Calu3 (cell line): ENCODE measurements around the gene SFXN4. TPM values are rescaled to one million over a fixed set of nuclear protein-coding genes. Genes with fewer than 3 reads are reported as not detected.

ENCODE experiments used
- Bru-seq: library from RNA; stranded (reverse); fragments of 400-500 nt; gene quantifications from one replicate; lab custom pipeline; 2021; lab: Mats Ljungman, UMichigan
- BruChase-seq, 2 experiments: library from RNA; stranded (reverse); fragments of 400-500 nt; gene quantifications; one replicate each; lab custom pipeline; 2021; lab: Mats Ljungman, UMichigan
- BruUV-seq: library from RNA; stranded (reverse); fragments of 400-500 nt; replicated peaks from 2 replicates; lab custom pipeline; 2021; lab: Mats Ljungman, UMichigan
- CTCF ChIA-PET: fragments of 300-600 bp; sonication (Branson Sonifier 250); formaldehyde crosslinking; loops from one replicate; lab custom pipeline; 2022; ENCODE audit warnings: antibody characterized with exemption; lab: Charles Lee
- DNase-seq: peaks from one replicate; pipeline ENCODE4 v3.0.0; 2022
- H3K27ac Mint-ChIP-seq: one replicate; pipeline ENCODE4 v1.8.0; 2022; ENCODE audit warnings: mixed read lengths; ENCODE audit not compliant: unreplicated experiment
- H3K27me3 Mint-ChIP-seq: one replicate; pipeline ENCODE4 v1.8.0; 2022; ENCODE audit warnings: mixed read lengths; ENCODE audit not compliant: unreplicated experiment
- H3K36me3 Mint-ChIP-seq: one replicate; pipeline ENCODE4 v1.8.0; 2022; ENCODE audit warnings: mild to moderate bottlenecking, moderate library complexity, mixed read lengths; ENCODE audit not compliant: insufficient read depth, unreplicated experiment
- H3K4me1 Mint-ChIP-seq: one replicate; pipeline ENCODE4 v1.8.0; 2022; ENCODE audit warnings: mild to moderate bottlenecking, low read depth, mixed read lengths; ENCODE audit not compliant: unreplicated experiment
- H3K4me3 Mint-ChIP-seq: one replicate; pipeline ENCODE4 v1.8.0; 2022; ENCODE audit warnings: mild to moderate bottlenecking, low read depth, moderate library complexity, mixed read lengths; ENCODE audit not compliant: unreplicated experiment
- H3K9me3 Mint-ChIP-seq: one replicate; pipeline ENCODE4 v1.8.0; 2022; ENCODE audit warnings: low read depth, mixed read lengths; ENCODE audit not compliant: unreplicated experiment
- intact Hi-C: fragments of 100-400 bp; cut with micrococcal nuclease; formaldehyde crosslinking; loops from one replicate; pipeline ENCODE4 v1.10.0; 2022; ENCODE audit not compliant: unreplicated experiment
- long read RNA-seq: library from polyadenylated mRNA; stranded (forward); transcript quantifications from one replicate; pipeline ENCODE4 v2.0.0, GENCODE V29; 2022
- total RNA-seq: library from RNA; stranded (reverse); gene quantifications from 2 replicates; pipeline ENCODE4 v1.2.3, GENCODE V29; 2022
- TF ChIP-seq, protein P1 (sequence below): fragments of 200-600 bp; IDR thresholded peaks from one replicate; pipeline ENCODE4 v1.8.0; 2022; ENCODE audit warnings: antibody characterized with exemption; ENCODE audit not compliant: unreplicated experiment

Gene SFXN4, protein sequence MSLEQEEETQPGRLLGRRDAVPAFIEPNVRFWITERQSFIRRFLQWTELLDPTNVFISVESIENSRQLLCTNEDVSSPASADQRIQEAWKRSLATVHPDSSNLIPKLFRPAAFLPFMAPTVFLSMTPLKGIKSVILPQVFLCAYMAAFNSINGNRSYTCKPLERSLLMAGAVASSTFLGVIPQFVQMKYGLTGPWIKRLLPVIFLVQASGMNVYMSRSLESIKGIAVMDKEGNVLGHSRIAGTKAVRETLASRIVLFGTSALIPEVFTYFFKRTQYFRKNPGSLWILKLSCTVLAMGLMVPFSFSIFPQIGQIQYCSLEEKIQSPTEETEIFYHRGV
- total RNA-seq (19.9 and 23.4 TPM in 2 replicates), Bru-seq, nascent RNA (percentile 60 among the genes with signal in this experiment), BruChase-seq, experiment 1, labeled RNA remaining after a 6-hour chase (percentile 55 among the genes with signal in this experiment), BruChase-seq, experiment 2, labeled RNA remaining after a 2-hour chase (percentile 53 among the genes with signal in this experiment)
- long read RNA-seq, transcript SFXN4-201 (14 exons, 1,363 nt) = major isoform, 14 of 30 reads
- long read RNA-seq, partial matches to known transcripts = 0 of 30 reads
- long read RNA-seq, other reads (novel, unspliced or antisense) = 16 of 30 reads

- no peaks in the 10 kb centered on the region for H3K9me3 Mint-ChIP-seq
- no TSS peak for BruUV-seq
- H3K4me3 Mint-ChIP-seq = peak within 1 kb of the TSS; percentile 75
- no peaks in the 10 kb centered on the region for H3K27me3 Mint-ChIP-seq
- peaks cover 8% of the 10 kb centered on the region for H3K4me1 Mint-ChIP-seq
- peak; percentile 71 for DNase-seq
- TF ChIP-seq, protein P1, sequence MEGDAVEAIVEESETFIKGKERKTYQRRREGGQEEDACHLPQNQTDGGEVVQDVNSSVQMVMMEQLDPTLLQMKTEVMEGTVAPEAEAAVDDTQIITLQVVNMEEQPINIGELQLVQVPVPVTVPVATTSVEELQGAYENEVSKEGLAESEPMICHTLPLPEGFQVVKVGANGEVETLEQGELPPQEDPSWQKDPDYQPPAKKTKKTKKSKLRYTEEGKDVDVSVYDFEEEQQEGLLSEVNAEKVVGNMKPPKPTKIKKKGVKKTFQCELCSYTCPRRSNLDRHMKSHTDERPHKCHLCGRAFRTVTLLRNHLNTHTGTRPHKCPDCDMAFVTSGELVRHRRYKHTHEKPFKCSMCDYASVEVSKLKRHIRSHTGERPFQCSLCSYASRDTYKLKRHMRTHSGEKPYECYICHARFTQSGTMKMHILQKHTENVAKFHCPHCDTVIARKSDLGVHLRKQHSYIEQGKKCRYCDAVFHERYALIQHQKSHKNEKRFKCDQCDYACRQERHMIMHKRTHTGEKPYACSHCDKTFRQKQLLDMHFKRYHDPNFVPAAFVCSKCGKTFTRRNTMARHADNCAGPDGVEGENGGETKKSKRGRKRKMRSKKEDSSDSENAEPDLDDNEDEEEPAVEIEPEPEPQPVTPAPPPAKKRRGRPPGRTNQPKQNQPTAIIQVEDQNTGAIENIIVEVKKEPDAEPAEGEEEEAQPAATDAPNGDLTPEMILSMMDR = no peak
- intact Hi-C loops = no loop called here
- peak within 1 kb of the TSS; percentile 27 for H3K27ac Mint-ChIP-seq
- CTCF ChIA-PET = interaction anchor here (0.7 kb wide), 1 partner anchor 384 kb away, joined by 3 read pairs; no protein-coding TSS in a partner anchor
- H3K36me3 Mint-ChIP-seq = peaks cover 18% of the 10 kb centered on the region
These were observed at the start of gene SFXN4 for GRCh38 chr10:119165171-119166117. SFXN4 (minus strand) TSS chr10:119165714; CDS start chr10:119165647, 67 bp downstream.

DNA sequence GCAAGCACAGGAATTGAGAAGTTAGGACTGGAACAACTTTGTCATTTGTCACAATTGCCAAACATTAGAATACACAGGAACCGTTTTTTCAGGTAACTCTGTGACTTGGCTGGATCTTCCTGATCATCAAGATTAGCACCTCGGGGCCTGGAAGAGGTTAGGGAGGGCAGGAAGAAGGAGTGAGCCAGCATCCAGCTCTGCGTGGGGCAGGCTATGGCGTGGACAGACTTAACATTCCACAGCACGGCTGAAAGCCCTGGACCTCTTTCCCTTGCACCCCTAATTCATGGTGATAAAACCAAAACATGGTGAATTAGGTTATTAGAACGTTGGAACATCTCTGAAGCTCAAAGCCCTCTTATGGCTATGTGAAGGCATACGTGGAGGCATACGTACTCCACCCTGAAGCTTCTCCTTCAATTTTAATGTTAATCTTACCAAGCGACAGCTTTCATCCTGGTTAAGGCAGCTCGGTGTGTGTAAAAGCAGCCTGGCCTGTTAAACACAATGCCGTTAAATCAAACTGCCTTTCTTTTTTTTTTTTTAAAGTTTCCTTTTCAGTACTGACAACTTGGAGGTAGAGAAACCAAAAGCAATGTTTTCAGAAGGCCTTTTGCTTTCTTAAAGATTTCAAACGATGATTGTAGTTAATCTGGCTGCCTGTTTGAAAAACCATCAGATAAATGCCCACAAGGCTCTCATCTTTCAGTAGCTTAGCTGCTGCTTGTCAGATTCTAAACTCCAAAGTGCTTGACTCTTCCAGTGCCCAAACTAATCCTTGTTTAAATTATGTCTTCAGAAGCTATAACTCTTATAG lies 46.3 kb upstream of the SFXN4 start:
- BruUV-seq = no TSS peak
- Mint-ChIP-seq H3K4me3 (no peak overlapping the region), H3K9me3 (no peaks in the 10 kb centered on the region), H3K4me1 (peaks cover 11% of the 10 kb centered on the region), H3K27me3 (peaks cover 8% of the 10 kb centered on the region), H3K36me3 (peaks cover 16% of the 10 kb centered on the region), H3K27ac (no peak overlapping the region)
- TF ChIP-seq, protein P1 = no peak
- CTCF ChIA-PET = interaction anchor here (0.5 kb wide), 1 partner anchor 58 kb away, joined by 4 read pairs; no protein-coding TSS in a partner anchor
- intact Hi-C loops = no loop called here
- DNase-seq = no peak

- Mint-ChIP-seq H3K4me3 (no peak overlapping the region), H3K27ac (no peak overlapping the region)
- CTCF ChIA-PET = interaction anchor here (0.5 kb wide), 1 partner anchor 57 kb away, joined by 4 read pairs; no protein-coding TSS in a partner anchor
These were observed 45.7 kb upstream of the SFXN4 start for GRCh38 chr10:119211176-119211575.

More at GRCh38 chr10:119211176-119211575, 45.7 kb upstream of the SFXN4 start:
- Mint-ChIP-seq H3K9me3 (no peaks in the 10 kb centered on the region), H3K36me3 (peaks cover 22% of the 10 kb centered on the region), H3K27me3 (peaks cover 8% of the 10 kb centered on the region), H3K4me1 (peaks cover 16% of the 10 kb centered on the region)
- DNase-seq = no peak
- intact Hi-C loops = no loop called here
- no TSS peak for BruUV-seq
- TF ChIP-seq, protein P1 = no peak
